SK-N-SH treated with all-trans-retinoic acid at 6 μM for 48 hours (cell line): ENCODE measurements around the gene ALLC.

Source experiments
- ATAC-seq: fragments of 200-7000 bp; cut with Tn5 transposase; 3 replicates; pipeline ENCODE4 v1.9.1; 2020; ENCODE audit warnings: mild to moderate bottlenecking, moderate library complexity
- ARNTL ChIP-seq: fragments of 450-650 bp; formaldehyde crosslinking; IDR thresholded peaks from 2 replicates; pipeline ENCODE4 v1.5.0; 2020; ENCODE audit warnings: low read depth, mild to moderate bottlenecking, moderate library complexity, borderline replicate concordance
- CREB5 ChIP-seq: fragments of 250-450 bp; sonication (Bioruptor Pico); IDR thresholded peaks from 2 replicates; pipeline ENCODE4 v1.5.1; 2020; ENCODE audit warnings: low read depth, mild to moderate bottlenecking, moderate library complexity
- CSDC2 ChIP-seq: fragments of 250-450 bp; sonication (Bioruptor Pico); IDR thresholded peaks from 2 replicates; pipeline ENCODE4 v1.5.0; 2020; ENCODE audit warnings: mild to moderate bottlenecking, moderate library complexity
- ESRRG ChIP-seq: fragments of 250-450 bp; sonication (Bioruptor Pico); IDR thresholded peaks from 2 replicates; pipeline ENCODE4 v1.6.1; 2021; ENCODE audit warnings: mild to moderate bottlenecking
- ISL1 ChIP-seq: fragments of 250-450 bp; sonication (Bioruptor Pico); IDR thresholded peaks from 2 replicates; pipeline ENCODE4 v2.1.2; 2022; ENCODE audit warnings: mild to moderate bottlenecking, moderate library complexity
- OSR1 ChIP-seq: fragments of 250-450 bp; sonication (Bioruptor Pico); IDR thresholded peaks from 2 replicates; pipeline ENCODE4 v1.8.0; 2022; ENCODE audit warnings: moderate library complexity, mild to moderate bottlenecking, inconsistent platforms
- PATZ1 ChIP-seq: fragments of 250-450 bp; sonication (Bioruptor Pico); IDR thresholded peaks from 2 replicates; pipeline ENCODE4 v1.8.0; 2020; ENCODE audit warnings: mild to moderate bottlenecking, moderate library complexity, borderline replicate concordance
- POU6F1 ChIP-seq: fragments of 250-450 bp; sonication (Bioruptor Pico); IDR thresholded peaks from 2 replicates; pipeline ENCODE4 v1.8.0; 2021; ENCODE audit warnings: low read depth, mild to moderate bottlenecking, moderate library complexity, borderline replicate concordance
- PPARA ChIP-seq: fragments of 250-450 bp; sonication (Bioruptor Pico); IDR thresholded peaks from 2 replicates; pipeline ENCODE4 v1.5.0; 2020; ENCODE audit warnings: mild to moderate bottlenecking, borderline replicate concordance
- SNAI2 ChIP-seq: fragments of 250-450 bp; sonication (Bioruptor Pico); IDR thresholded peaks from 2 replicates; pipeline ENCODE4 v1.5.0; 2020; ENCODE audit warnings: mild to moderate bottlenecking, moderate library complexity
- TCF4 ChIP-seq: fragments of 250-450 bp; sonication (Bioruptor Pico); IDR thresholded peaks from 2 replicates; pipeline ENCODE4 v1.8.0; 2021; ENCODE audit warnings: mild to moderate bottlenecking, moderate library complexity, borderline replicate concordance
- TOX ChIP-seq: fragments of 250-450 bp; sonication (Bioruptor Pico); IDR thresholded peaks from 2 replicates; pipeline ENCODE4 v1.8.0; 2021; ENCODE audit warnings: mild to moderate bottlenecking, moderate library complexity, borderline replicate concordance
- TSHZ2 ChIP-seq: fragments of 250-450 bp; sonication (Bioruptor Pico); IDR thresholded peaks from 2 replicates; pipeline ENCODE4 v1.5.0; 2020; ENCODE audit warnings: mild to moderate bottlenecking, moderate library complexity
- ZC3H10 ChIP-seq: fragments of 250-450 bp; sonication (Bioruptor Pico); IDR thresholded peaks from 2 replicates; pipeline ENCODE4 v1.5.1; 2021; ENCODE audit warnings: mild to moderate bottlenecking, moderate library complexity
- ZFP3 ChIP-seq: fragments of 250-450 bp; sonication (Bioruptor Pico); IDR thresholded peaks from 2 replicates; pipeline ENCODE4 v1.5.0; 2020; ENCODE audit warnings: mild to moderate bottlenecking, moderate library complexity
- ZFP30 ChIP-seq: fragments of 450-650 bp; formaldehyde crosslinking; IDR thresholded peaks from 2 replicates; pipeline ENCODE4 v1.5.0; 2022; ENCODE audit warnings: mild to moderate bottlenecking, moderate library complexity
- ZNF565 ChIP-seq: fragments of 450-650 bp; formaldehyde crosslinking; conservative IDR thresholded peaks from 2 replicates; pipeline ENCODE4 v1.5.0; 2020; ENCODE audit warnings: low read depth, mild to moderate bottlenecking, moderate library complexity
- ZNF70 ChIP-seq: fragments of 450-650 bp; formaldehyde crosslinking; IDR thresholded peaks from 2 replicates; pipeline ENCODE4 v1.5.0; 2020; ENCODE audit warnings: mild to moderate bottlenecking, moderate library complexity
- ZNF8 ChIP-seq: fragments of 450-650 bp; formaldehyde crosslinking; IDR thresholded peaks from 2 replicates; pipeline ENCODE4 v1.5.0; 2020; ENCODE audit warnings: mild to moderate bottlenecking, moderate library complexity

Gene ALLC

GRCh38 chr2:3709225-3709624 lies 51.2 kb downstream of the ALLC start:
- TF ChIP-seq ZNF8 (no peak), TOX (no peak), POU6F1 (CRISPR knock-in tag) (no peak), SNAI2 (CRISPR knock-in tag) (no peak), ARNTL (CRISPR knock-in tag) (no peak), TCF4 (CRISPR knock-in tag) (no peak), ZFP30 (no peak), ZNF70 (CRISPR knock-in tag) (no peak), PATZ1 (CRISPR knock-in tag) (no peak), ZC3H10 (CRISPR knock-in tag) (no peak), PPARA (no peak), CSDC2 (CRISPR knock-in tag) (no peak), ISL1 (CRISPR knock-in tag) (no peak)
- no peak for ATAC-seq

GRCh38 chr2:3712424-3712823 lies 54.4 kb downstream of the ALLC start:
- no peak for TF ChIP-seq POU6F1 (CRISPR knock-in tag)
- no peak for TF ChIP-seq ESRRG (CRISPR knock-in tag)
- TF ChIP-seq PPARA: no peak
- TF ChIP-seq ZFP3 (CRISPR knock-in tag): no peak
- TF ChIP-seq TSHZ2 (CRISPR knock-in tag): no peak
- ATAC-seq: no peak

- no peak for ATAC-seq
- TF ChIP-seq CREB5 (CRISPR knock-in tag): no peak
- TF ChIP-seq ISL1 (CRISPR knock-in tag): no peak
- TF ChIP-seq TCF4 (CRISPR knock-in tag): no peak
Measured at GRCh38 chr2:3712831-3713503, 55.0 kb downstream of the ALLC start.

- no peak for ATAC-seq
- TF ChIP-seq ZNF70 (CRISPR knock-in tag) (no peak), TOX (no peak), ZNF565 (CRISPR knock-in tag) (no peak), SNAI2 (CRISPR knock-in tag) (no peak), OSR1 (CRISPR knock-in tag) (no peak), CSDC2 (CRISPR knock-in tag) (no peak), TSHZ2 (CRISPR knock-in tag) (no peak)
Measured at GRCh38 chr2:3718679-3719078, 60.7 kb downstream of the ALLC start.
